GM18861 (cell line): ENCODE measurements around the gene BTBD7.
A peak's percentile ranks its signal among the peaks of the same experiment; 100 is the strongest.
"Not testable (repeated sequence)": the region's sequence is repeated elsewhere in the genome, so short reads cannot be mapped to it uniquely, and the experiment has no call there.

Experiments used
- ATAC-seq: cut with Tn5 transposase; IDR thresholded peaks from one replicate; pipeline ENCODE4 v1.9.1; 2021; ENCODE audit not compliant: unreplicated experiment

The BTBD7 gene, protein sequence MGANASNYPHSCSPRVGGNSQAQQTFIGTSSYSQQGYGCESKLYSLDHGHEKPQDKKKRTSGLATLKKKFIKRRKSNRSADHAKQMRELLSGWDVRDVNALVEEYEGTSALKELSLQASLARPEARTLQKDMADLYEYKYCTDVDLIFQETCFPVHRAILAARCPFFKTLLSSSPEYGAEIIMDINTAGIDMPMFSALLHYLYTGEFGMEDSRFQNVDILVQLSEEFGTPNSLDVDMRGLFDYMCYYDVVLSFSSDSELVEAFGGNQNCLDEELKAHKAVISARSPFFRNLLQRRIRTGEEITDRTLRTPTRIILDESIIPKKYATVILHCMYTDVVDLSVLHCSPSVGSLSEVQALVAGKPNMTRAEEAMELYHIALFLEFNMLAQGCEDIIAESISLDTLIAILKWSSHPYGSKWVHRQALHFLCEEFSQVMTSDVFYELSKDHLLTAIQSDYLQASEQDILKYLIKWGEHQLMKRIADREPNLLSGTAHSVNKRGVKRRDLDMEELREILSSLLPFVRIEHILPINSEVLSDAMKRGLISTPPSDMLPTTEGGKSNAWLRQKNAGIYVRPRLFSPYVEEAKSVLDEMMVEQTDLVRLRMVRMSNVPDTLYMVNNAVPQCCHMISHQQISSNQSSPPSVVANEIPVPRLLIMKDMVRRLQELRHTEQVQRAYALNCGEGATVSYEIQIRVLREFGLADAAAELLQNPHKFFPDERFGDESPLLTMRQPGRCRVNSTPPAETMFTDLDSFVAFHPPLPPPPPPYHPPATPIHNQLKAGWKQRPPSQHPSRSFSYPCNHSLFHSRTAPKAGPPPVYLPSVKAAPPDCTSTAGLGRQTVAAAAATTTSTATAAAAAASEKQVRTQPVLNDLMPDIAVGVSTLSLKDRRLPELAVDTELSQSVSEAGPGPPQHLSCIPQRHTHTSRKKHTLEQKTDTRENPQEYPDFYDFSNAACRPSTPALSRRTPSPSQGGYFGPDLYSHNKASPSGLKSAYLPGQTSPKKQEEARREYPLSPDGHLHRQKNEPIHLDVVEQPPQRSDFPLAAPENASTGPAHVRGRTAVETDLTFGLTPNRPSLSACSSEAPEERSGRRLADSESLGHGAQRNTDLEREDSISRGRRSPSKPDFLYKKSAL

GRCh38 chr14:93332853-93333630, at the start of gene BTBD7:
Gene BTBD7, minus strand, starts transcription at chr14:93333036. Its CDS starts 36,985 bp downstream, at chr14:93296051.
- peak; percentile 58 for ATAC-seq

GRCh38 chr14:93381644-93382043, 48.8 kb upstream of the BTBD7 start:
- ATAC-seq = no peak

- no peak for ATAC-seq
Measured at GRCh38 chr14:93379831-93380230, 47.0 kb upstream of the BTBD7 start.

DNA sequence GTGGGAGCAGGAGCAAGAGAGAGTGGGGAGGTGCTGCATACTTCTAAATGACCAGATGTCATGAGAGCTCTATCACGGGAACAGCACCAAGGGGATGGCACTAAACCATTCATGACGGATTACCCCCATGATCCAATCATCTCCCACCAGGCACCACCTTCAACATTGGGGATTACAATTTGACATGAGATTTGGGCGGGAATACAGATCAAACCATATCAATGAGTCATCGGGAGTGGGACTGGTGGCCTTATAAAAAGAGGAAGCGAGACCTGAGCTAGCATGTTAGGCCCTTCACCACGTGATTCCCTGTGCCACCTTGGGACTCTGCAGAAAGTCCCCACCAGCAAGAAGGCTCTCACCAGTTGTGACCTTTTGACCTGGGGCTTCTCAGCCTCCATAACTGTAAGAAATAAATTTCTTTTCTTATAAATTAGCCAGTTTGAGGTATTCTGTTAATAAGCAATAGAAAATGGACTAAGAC, 42.9 kb upstream of the BTBD7 start:
- peak; percentile 95 for ATAC-seq

- ATAC-seq = peak; percentile 75
Measured at GRCh38 chr14:93369713-93370266, 37.0 kb upstream of the BTBD7 start.

DNA sequence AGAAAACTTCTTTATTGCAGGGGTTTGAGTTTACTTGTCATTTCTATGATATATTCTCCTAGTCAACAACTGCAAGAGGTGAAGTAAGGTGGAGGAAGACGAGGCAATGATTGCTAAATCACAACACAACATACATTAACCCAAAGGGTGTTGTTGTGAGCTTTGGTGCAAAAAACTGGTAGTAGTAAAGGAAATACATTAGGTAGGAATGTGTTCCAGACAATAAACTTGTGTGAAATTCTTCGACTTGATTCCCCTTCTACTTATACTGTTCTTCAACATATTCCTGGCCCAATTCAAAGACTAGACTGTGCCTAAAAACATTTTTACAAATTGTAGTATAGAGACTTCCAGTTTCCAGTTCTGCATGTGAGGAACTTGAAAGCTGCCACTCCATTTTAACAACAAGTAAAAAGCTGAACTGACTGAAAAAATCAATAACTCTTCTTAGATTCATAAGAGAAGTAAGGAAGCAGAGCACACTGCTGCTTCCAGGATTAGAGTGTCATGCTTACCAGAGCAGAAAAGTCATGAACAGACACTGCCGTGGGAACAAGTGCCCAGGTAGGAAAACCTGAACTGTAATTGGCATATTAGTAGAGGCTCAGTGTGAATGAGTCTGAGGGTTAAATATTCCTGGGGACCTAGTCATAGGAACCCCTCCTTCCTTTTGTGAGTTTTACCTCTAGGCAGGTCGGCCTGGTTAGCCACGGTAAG, 36.3 kb upstream of the BTBD7 start:
- no peak for ATAC-seq

GRCh38 chr14:93354873-93355272, 22.0 kb upstream of the BTBD7 start:
- ATAC-seq = not testable (repeated sequence)

GRCh38 chr14:93348292-93348691, 15.5 kb upstream of the BTBD7 start:
- ATAC-seq = no peak

GRCh38 chr14:93347850-93348249, 15.0 kb upstream of the BTBD7 start:
- ATAC-seq = no peak

DNA sequence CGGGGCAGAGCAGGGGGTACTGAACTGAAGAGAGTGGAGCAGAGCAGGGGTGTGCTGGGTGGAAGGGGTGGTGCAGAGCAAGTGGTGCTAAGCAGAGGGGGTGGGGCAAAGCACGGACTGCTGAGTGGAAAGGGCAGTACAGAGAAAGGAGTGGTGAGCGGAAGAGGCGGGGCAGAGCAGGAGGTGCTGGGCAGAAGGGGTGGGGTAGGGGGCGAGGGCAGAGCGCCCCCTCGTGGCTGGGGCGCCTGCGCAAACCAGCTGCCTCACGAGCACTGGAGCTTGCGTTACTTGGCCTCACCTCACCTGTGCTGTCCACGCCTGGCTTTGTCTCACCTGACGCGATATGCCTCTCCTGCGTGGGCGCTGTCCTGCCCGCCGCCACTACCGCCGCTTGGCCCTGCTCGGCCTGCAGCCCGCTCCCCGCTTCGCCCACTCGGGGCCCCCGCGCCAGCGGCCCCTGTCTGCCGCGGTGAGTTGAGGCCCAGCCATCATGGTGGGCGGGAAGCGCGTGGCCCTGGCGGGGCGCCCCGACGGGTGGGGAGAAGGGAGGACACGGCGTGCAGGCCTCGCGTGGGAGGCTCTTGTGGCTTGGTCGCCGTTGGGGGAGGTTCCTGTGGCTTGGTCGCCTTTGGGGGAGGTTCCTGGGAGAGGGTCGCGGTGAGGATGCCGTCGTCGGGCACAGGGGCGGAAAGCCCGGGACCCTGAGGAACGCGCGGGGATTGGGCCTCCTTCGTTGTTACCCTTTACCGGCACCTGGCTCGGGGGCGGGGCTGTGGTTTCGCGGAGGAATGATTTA, 14.3 kb upstream of the BTBD7 start, which contains the start of gene COX8C:
TSS of gene COX8C (plus strand) at position 257 of the 796 bp plus-strand sequence. CDS start at position 344, 87 bp downstream.
- ATAC-seq = no peak

DNA sequence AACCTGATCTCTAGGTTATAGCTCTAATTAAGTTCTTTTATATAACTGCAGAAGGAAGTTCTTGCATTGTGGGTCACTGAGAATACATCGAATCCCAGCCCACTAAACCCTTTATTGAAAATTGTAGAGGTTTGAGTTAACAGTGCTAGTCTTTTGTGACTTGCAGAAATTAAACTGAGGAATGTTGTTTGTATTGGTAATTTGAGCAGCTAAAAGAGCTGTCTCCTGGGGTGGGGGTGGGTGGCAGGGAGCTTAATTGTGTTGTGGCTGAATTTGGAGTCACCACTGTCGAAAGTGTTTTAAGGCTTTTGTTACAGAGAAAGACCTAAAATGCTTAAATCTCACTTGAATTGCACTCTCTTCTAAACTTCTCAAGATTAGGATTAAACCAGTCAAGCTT, 11.0 kb upstream of the BTBD7 start:
- no peak for ATAC-seq

DNA sequence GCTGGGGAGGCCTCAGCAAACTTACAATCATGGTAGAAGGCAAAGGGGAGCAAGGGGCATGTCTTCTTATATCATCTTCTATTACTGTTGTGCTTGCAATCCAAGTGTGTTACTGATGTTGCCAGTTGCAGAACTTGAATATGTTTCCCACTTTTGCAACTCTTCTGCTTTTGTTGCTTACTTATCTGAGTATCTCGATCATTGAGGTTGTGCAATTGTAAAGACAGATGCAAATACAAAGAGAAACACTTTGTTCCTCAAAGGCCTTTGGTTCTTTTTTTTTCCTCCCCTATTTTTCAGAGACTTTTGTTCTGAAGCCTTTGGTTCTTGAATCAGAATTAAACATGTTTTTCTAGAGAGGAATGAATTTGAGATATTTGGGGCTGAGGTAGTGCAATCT, 10.4 kb upstream of the BTBD7 start:
- ATAC-seq = no peak

DNA sequence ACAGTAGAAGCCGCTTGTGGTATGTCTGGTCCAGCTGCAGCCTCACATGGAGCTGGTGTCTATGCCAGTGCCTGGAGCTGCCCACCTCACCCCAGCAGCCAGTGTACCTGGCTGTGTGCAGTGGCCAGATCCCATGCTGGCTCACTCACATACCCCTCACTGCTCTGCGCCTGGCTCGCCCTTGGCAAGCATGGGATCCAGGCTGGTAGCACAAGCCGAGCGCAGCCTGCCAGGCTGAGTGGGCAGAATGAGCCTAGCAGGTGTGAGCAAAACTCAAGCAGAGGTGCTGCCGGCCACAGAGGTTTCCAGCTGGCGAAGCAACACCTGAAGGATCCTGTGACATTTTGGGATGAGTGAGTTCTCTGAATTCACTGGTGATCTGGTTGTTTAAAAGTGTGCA, 5.0 kb upstream of the BTBD7 start:
- ATAC-seq = no peak

DNA sequence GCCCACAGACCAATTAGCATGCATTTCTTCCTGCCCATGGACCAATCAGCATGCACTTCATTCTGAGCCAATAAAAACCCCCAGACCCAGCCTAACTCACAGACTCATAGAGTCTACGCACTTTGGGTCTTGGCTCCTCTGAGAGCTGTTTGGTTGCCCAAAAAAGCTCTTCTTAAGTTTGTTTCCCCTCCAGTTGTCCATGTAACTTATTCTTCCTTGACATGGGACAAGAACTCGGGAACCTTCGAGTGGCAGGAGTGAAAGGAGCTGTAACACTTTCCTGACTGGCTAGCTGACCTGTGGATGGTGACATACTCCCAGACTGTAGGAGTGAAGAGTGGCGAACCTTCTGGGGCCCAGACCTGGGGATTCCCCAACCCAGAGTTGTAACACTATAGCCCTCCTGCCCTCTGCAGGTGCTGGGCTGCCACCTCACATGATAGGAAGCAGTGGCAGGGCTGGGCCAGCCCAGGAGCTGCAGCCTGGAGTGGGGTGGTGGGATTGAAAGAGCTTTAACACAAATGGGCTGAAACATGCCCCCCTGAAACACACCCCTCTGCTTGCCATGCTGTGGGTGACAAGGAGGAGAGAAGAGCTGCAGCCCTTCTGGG, 4.4 kb upstream of the BTBD7 start:
- no peak for ATAC-seq

DNA sequence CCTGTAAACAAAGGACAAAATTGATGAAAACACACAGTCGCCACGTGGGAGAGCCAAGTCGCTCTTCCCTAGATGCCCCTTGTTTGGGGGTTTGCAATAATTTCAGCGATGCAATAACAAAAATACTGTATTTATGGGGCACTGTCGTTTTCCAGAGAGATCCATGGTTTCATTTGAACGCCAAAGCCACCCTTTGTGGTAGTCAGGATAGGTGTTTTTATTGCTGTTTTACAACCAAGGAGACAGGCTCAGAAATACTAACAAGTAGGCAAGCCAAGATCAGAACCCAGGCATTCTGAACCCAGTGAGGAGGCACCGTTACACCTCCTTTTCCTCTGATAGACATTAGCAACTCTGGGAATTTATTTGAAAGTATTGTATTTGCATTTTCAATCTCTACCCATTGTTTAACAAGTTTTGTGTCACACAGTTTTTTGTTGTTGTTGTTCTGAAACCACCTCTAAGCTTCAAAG, 831 bp upstream of the BTBD7 start:
- ATAC-seq = no peak

DNA sequence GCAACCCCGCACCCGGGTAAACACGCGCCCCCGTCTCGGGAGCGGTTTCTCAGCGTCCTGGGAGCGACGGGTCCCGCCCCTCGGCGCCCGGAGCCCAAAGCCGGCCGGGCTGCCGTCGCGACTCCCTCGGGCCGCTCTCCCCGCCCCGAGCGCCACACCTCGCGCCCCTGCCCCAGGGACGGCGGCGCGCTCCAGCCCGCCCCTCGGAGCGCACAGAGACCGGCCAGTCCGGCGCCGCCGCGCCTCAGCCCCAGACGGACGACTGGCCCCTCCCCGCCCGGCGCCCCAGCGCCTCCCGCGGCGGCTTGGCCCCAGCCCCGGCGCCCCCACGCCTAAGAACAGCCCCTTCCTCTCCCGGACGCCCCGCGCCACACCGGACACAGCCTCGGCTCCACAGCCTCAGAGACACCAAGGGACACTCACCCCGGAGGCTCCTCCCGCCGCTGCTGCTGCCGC, 411 bp downstream of the BTBD7 start:
- peak; percentile 50 for ATAC-seq

GRCh38 chr14:93331728-93332396, 974 bp downstream of the BTBD7 start:
- no peak for ATAC-seq
